HG03432 (cell line): Measurements from ENCODE around the gene DHRS9.
A peak's percentile ranks its signal among the peaks of the same experiment; 100 is the strongest.

Experiments used
- ATAC-seq: cut with Tn5 transposase; IDR thresholded peaks from one replicate; pipeline ENCODE4 v1.9.1; 2021; ENCODE audit warnings: mild to moderate bottlenecking, moderate library complexity; ENCODE audit not compliant: unreplicated experiment

DHRS9 gene

DNA sequence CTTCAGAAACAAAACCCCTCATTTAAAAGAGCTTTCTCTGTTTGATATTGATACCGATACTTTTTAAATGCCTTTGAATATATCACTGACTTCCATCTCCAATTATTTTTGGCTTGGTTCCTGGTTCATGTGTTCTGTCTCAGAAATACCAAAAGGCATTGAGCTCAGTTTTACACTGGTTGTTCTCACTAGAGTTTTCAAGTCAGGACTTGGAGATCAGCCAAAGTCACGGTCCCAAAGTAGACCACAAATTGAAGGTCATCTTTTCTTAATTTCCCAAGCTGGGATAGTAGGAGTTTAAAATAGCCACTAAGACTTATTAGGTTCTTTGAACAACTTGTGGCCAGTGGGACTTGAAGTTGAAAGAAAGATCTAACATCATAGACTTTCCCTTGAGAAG is 24.2 kb downstream of the DHRS9 start:
- ATAC-seq, result peak; percentile 47

DNA sequence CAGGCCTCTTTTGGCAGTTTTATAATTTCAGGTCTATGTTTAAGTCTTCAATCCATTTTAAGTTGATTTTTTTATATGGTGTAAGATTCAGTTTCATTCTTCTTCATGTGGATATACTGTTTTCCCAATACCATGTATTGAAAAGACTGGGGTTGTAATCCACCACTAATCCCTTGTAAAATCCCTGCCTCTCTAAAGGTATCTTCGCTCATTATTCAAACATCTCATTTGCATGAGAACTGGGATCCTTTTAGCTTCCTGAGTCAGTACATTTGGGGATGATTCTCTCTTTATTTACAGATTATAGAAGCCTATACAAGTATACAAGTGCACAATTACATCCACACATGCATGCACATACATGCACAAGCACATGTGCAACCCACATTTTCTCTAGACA is 25.3 kb downstream of the DHRS9 start:
- no peak for ATAC-seq

DNA sequence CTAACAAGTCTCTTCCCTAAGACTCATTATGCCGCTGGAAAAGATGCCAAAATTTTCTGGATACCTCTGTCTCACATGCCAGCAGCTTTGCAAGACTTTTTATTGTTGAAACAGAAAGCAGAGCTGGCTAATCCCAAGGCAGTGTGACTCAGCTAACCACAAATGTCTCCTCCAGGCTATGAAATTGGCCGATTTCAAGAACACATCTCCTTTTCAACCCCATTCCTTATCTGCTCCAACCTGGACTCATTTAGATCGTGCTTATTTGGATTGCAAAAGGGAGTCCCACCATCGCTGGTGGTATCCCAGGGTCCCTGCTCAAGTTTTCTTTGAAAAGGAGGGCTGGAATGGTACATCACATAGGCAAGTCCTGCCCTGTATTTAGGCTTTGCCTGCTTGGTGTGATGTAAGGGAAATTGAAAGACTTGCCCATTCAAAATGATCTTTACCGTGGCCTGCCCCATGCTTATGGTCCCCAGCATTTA is 26.3 kb downstream of the DHRS9 start:
- peak; percentile 57 for ATAC-seq

DNA sequence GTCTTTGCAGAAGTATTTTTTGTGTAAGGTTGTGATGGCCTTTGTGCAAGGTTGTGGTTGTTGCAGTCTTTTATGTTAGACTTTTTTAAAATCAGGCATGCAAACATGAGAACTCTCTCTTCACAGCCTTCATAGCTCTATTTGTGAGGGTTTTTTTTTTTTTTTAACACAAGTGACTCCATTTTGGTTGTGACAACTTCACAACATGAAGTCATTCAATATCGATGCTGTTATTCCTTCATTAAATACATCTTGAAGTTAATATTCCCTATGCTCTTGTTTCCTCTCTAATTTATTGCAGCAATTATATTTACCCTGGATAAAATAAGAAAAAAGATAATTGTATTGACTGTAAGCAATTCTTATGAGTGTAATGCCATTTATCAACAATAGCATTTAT is 35.5 kb downstream of the DHRS9 start:
- no peak for ATAC-seq

DNA sequence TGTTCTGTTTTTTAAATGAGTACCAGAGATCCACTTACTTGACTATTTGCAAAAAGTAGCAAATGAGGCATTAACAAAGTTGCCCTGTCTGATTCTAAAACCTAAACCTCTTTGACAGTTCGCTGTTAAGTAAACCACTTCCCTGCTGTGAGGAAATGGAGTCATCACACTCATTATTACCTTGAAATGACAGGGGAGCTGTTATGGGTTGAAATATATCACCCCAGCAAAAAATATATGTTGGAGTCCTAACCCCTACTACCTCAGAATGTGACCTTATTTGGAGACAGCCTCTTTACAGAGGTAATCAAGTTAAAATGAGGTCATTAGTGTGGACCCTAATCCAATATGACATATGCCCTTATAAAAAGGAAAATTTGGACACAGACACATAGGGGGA is 36.1 kb downstream of the DHRS9 start:
- no peak for ATAC-seq

DNA sequence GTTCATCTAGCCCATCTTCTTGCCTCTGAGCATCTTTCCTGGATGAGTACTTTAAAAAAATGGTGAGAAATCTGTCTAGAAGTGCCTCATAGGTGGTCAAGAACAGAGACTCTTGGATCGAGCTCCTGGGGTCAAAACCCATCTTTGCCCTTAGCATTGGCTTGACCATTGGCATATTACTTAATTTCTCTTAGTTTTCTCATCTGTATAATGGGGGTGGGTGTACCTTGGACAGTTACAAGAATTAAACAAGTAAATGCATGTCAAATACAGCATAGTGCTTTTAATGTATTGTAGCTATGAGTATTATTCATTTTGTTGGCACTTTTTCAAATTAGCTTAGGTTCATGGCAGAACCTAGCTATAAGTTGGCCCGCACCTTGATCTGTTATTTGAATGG is 36.8 kb downstream of the DHRS9 start:
- no peak for ATAC-seq

DNA sequence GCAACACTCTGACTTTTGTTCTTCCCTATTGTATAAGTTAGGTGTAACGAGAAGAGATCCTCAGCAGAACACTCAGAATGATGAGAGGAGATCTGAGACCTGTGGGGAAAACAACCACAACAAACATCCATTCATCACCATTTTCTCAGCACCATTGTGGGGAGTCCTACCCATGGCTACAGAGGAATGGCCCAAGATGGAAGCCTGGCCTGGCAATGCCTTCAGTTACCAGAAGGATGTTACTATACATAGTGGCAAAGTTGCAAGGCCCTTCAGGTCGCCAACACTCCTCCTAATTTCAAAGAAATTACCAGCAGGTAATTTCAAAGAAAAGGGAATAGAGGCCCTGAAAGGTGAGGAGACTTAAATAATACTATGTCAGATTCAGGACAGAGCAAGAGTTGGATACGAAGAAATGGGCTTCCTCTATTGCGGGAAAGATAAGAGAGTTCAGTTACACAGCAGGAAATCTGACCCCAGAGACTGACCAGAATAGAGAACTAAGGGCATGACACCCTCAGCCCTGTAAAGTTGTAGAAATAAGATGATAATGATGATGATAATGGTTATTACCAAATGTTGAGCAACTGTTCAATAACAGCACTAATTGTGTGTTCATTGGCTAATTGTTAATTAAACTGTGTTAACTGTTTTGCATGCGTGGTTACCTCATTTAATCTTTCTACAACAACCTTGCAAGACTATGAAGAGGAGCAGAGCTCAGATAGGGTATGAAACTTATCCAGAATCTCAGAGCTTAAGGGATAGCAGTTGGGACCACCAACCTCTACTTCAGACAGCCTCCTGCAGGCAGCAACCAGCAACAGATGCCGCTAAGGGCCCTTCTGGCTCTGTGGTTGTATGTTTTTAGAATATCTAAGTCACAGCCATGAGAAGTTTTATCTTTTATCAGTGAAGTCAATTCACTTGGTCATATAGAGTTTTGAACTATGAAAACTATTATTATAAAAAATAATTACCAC is 37.5 kb downstream of the DHRS9 start:
- ATAC-seq, result no peak

DNA sequence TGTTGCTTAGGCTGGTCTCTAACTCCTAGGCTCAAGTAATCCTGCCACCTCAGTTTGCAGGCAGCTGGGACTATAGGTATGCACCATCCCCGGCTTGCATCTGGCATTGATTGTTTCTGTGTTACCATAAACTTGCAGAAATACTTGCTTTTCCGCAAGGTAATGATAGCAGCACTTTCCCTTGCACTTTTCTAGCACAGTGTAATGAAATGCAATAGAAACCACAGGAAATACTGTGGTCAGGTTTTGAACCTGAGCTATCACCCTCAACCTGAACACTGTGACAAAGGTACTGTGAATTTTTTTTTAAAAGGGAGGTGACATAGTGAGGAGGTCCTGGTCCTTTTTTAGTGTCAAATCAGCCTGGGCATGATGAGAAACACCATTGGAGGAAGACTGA is 38.3 kb downstream of the DHRS9 start:
- ATAC-seq, result peak; percentile 81

DNA sequence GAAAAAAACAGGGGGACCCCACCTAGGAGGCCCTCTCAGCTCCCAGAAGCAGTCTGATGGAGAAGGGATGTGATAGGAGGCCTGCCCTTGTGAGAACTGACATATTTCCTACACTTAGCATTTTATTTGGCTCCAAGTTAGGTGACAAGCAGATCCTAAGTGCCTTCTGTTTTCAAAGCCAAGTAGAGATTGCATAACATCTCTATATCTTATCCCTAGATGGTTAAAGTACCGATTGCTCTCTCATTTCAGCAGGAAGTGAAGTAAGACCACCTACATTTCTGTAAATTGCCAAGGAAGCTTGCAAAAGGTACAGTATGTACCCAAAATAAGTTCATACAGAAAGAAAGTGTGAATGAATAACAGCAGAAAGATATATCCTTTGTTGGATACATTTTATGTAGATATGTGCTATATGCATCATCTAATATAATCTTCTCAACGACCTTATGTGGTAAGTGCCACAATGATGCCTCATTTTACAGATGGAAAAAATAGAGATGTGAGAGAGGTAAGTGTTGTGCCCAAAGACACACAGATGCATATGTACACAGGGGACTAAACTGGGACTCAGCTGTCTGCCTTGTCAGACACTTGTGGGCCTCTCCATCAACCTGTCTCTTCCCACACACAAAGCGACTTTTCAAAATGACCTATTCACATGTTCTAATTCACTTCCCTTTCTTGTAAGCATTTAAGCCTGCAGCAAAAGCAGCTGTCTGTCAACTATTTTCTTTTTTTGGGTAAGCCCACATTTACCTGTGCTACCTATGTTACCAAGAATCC is 38.9 kb downstream of the DHRS9 start:
- ATAC-seq, result no peak

DNA sequence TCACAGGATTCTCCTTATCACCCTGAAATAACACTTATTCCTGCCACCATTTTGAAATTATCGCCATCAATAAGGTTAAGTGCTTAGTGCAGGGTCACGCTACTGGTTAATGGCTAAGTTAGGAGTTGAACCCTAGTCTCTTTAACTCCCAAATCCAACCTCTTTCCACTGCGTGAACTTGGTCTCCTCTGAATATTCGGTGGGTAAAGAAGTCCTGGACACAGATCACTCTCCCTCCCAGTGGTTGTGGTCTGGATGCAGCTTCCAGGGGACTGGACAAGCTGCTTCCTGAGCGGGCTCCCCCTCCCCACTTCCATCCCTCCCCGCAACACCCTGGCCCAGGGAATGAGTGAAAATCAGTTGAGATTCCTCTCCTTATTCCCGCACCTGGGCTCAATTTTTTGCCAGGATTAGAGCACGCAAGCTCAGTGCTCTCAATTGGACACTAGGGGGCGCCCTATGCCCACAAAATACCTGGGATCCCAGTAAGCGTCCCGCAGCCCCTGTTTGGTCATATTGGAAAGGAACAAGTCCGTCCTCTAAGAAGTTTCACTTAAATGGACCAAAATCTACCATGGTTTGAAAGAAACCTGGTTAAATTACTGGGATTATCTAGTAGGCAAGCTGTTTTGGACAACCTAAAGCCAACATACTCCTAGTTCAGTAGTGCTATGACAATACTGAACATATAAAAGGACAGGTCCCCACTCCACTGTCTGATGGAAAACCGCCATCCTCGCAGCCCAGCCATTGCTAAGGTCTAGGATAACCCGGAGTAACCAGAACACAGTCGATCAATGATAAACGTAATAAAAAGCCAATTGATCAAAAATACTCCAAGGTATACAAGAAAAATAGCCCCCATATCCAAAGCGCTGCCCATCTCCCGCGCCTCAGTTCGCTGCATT is 40.4 kb downstream of the DHRS9 start:
- ATAC-seq, result peak; percentile 62

DNA sequence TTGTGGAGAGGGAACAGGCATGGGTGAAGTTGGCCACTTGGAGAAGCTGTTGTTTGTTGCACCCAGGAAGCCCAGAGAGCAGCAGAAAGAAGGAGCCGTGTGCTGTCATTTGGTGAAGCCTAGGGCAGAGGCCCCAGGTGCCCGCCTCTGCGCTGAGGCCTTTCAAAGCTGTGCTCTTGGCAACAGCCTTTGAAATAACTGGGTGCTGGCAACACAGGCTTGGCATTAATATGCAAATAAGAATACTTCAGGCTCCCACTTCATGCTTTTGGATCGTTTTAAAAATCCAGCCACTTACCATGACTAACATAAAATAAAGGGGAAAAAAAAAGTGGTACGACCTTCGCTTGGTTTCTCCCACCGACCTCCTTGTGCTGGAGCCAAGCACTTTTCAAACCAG is 41.1 kb downstream of the DHRS9 start:
- no peak for ATAC-seq

DNA sequence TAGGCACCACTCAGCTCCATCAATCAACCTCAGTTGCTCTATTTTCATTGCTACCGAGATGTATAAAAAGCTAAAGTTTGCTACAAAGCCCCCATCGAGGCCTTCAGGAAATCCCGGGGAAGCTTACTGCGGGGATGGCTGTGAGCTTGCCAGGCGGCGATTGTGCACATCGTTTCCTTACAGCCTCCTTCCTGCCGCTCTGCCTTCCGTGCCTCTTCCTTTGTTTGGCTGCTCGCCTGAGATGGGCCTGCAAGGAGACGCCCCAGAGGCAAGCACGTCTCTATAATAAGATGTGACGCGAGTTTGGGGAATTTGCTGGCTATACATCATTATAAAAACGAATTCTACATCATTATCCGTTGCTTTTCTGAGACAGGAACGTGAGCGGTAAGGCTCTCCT is 41.6 kb downstream of the DHRS9 start:
- ATAC-seq, result no peak

DNA sequence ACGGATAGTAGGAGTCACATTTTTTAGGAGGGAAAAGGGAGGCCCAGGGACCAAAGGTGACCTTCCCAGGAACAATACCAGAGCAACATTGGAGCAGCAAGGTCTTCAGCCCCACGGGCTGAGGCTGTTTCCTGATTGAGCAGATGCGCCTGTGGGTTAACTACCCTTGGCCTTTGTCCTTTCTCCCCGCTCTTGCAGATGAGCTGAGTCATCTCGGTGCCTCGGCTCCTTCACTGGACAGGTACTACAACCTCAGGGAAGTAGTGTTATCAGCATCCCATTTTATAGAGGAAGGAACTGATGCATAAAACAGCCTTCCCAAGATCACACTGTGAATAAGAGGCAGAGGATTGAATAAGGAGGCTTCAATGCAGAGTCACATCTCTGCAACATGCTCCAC is 43.5 kb downstream of the DHRS9 start:
- no peak for ATAC-seq

DNA sequence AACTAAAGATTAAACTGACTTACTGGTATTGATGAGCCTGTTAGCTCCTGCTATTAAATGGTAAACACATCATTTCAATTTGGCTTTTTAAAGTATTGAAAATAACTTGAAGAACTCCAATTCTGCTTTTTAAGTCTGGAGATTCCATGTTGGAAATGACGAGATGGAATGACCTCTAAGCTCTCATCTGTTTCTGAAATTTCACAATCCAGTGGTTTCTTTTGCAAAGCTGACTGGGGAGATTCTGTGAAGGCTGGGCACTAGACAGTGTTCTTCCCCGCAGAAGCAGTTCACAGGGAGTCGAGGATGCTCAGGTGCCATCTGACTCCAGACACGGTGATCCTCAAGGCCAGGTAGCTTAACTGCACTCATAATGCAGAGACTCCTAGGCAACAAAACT is 44.7 kb downstream of the DHRS9 start:
- ATAC-seq, result no peak

DNA sequence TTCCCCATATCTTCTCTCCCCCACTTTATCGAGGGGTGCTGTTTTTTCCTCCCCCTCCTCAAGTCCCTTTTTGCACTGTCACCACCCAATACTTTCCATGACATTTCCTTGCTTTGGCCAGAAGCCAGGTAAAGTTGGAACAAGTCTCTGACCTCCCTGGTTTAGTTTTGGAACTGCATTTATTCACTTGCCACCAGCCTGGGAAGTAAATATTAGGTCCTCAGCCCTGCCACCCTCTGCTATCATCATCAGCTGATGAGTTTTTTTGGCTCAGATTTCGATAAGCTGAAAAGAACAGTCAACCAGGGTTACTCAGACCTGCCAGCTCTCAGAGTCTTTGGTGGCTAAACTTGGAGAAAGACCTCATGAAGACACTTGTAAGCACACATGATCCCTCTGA is 47.0 kb downstream of the DHRS9 start:
- no peak for ATAC-seq

DNA sequence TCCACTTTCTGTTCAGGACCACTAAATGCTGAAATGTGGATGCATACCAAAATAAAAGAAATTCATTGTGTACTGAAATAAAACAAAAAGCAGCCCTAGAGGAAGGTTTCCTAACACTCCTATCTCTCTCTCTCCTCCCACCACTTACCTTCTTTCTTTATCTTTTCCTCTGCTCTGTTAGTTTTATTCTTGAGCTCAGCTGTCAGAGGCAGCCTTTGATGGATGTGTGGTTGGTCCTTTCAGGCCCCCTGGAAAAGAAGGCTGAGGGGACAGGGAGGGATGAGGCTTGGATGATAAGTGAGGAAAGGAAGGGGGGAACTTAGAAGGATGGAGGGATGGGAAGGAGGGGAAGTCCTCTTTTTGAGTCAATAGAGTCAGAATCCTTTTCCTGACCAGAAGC is 47.6 kb downstream of the DHRS9 start:
- no peak for ATAC-seq

DNA sequence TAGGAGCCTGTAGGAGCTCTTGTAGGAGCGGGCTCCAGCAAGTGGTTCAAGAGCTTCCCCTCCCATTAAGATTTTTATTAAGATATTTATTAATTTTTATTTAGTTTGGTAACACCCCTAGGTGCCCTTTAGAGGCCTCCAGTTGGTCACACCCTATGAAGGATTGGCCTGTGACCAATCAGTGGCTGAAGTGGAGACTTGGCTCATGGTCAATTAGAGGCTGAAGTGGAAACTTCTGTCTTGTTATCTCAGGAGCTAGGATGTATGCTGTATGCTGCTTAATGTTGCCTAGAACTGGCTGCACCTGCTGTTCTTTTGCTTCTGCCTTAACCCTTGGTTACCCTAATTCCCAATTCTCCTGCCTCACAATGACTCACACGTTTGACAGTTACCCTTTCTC is 48.7 kb downstream of the DHRS9 start:
- no peak for ATAC-seq

DNA sequence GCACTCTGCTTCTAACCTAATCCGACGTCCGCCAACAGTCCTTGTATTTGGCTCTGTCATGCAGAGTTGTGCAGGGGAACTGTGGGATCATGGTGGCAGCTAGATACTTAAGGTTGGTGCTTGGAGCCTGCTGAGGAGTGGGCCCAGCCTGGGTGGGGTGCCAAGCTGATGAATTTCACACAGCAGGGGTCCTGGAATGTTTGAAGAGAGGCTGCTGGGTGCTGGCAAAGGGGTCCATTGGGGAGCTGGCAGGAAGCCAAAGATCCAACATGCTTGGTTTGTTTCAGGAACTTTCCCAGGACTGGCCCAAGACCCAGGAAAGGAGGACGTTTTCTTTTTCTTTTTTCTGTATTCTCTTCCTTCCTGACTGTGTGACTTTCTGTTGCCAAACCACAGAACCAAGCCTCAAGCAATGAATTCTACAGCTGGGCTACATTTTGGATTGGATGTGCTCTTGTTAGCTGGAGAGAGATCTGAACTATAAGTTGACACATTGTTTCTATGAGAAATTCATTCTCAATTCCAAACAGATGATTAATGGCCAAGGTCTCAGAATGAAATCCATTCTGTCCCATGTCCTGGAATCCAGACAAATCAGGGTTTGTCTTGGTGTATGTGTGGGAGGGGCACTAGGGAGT is 49.9 kb downstream of the DHRS9 start:
- no peak for ATAC-seq

DNA sequence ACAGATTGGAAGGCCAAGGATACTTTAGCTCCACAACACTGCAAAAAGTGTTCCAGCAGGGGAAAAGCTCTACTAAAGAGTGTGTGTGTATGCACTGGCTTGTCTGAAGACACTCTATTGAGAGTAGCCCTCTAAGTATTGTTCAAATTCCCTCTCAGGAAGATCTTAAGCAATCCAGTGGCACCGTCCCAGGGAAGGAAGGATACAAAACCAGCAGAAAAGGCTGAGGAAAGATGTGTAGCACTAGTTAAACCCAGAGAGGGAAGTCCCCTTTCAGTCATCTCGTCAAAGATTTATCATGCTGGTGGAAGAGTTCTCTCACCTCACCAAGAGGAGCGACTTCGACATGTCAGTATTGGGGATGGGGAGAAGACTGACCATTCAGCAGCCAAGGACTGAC is 50.5 kb downstream of the DHRS9 start:
- ATAC-seq, result no peak

DNA sequence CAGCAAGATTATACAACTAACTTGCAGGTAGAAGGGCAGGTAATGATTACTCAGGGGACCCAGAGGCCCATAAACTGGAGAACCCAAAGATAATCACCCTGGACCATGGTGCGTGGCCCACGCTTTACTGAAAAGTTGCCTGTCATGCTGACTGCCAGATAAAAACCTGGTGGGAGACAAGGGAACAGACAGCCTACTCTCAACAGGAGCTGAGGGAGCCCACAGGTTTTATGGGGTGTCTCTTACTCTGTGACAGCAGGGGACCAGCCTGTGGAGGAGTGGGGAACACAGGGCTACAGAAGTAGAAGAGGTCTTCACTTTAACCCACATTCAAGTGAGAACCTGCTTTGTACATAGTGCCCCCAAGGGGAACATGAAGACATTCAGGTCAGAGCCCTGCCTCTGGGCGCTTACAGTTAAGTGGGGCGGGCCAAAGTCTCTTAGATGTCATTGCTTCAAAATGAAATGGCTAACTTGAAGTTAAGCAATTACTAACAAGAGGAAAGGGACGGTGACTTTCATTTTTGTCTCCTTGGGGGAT is 60.4 kb downstream of the DHRS9 start:
- no peak for ATAC-seq
